HUES6 (cell line): ENCODE measurements around the gene PHF14.
A peak's percentile ranks its signal among the peaks of the same experiment; 100 is the strongest.
"Not testable (repeated sequence)": the region's sequence is repeated elsewhere in the genome, so short reads cannot be mapped to it uniquely, and the experiment has no call there.

Source experiments
- H3K27ac ChIP-seq: 2 replicates; pipeline ENCODE4 v1.7.0; 2013; ENCODE audit warnings: low read depth, mild to moderate bottlenecking, low read length, inconsistent platforms
- H3K27me3 ChIP-seq: 2 replicates; pipeline ENCODE4 v1.6.1; 2013; ENCODE audit warnings: low read length; ENCODE audit not compliant: control insufficient read depth, insufficient read depth
- H3K36me3 ChIP-seq: 2 replicates; pipeline ENCODE4 v1.6.1; 2013; ENCODE audit warnings: low read length; ENCODE audit not compliant: control insufficient read depth, insufficient read depth
- H3K4me1 ChIP-seq: 2 replicates; pipeline ENCODE4 v1.6.1; 2013; ENCODE audit warnings: low read length; ENCODE audit not compliant: control insufficient read depth, insufficient read depth
- H3K4me3 ChIP-seq: 2 replicates; pipeline ENCODE4 v1.5.1; 2013; ENCODE audit warnings: low read depth, low read length
- H3K9ac ChIP-seq: one replicate; pipeline ENCODE4 v1.6.1; 2013; ENCODE audit warnings: mild to moderate bottlenecking, low read length
- H3K9me3 ChIP-seq: 2 replicates; pipeline ENCODE4 v1.6.1; 2013; ENCODE audit warnings: low read depth, low read length; ENCODE audit not compliant: control insufficient read depth, insufficient read depth

The PHF14 gene

DNA sequence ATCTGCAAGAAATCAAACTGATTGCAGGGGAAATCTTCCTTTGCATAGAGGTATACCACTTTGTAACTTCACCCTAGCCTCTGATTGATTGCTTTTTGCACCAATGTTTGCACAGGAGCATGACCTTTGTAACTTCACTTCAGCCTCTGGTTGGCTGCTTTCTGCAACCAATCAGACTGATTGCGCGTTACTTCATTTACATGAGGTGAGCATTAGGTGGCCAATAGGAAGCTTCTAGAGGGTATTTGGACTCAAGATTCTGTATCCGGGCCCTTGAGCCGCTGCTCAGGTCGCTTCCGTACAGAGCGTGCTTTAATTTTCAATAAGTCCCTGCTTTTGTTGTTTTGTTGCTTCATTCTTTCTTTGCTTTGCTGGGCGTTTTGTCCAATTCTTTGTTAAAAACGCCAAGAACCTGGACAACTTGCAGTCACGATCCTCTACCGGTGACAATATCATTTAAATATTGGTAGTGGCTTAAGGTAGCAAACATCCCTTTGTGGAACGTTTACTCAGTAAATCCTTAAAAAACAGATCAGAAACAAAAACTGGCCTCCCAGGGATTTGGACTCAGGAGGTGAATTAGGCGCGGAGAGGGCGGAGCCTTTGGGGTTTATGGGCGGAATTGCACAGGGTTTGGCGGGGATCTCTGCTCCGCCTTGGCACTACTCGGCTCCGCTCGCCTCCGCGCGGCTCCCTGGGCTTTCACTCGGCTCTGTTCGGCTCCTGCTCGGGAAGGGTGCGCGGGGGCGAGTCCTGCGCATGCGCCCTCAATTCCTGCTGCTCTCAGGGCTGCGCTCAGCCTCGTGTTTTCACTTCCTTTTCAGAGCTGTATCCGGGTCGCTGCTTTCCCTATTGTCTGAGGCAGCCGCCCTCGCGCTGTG is at the start of gene PHF14:
Gene PHF14, plus strand, starts transcription at position 812 of the 881 bp plus-strand sequence. CDS start 452 bp downstream, outside the sequence.
- no peaks in the 10 kb centered on the region for H3K27me3 ChIP-seq
- H3K9me3 ChIP-seq, result no peaks in the 10 kb centered on the region
- peak within 1 kb of the TSS; percentile 91 for H3K27ac ChIP-seq
- H3K36me3 ChIP-seq, result peaks cover 15% of the 10 kb centered on the region
- H3K9ac ChIP-seq, result peak within 1 kb of the TSS; percentile 93
- peaks cover 15% of the 10 kb centered on the region; the same call in 1 of the 2 replicates for H3K4me1 ChIP-seq
- peak within 1 kb of the TSS; percentile 96 for H3K4me3 ChIP-seq

DNA sequence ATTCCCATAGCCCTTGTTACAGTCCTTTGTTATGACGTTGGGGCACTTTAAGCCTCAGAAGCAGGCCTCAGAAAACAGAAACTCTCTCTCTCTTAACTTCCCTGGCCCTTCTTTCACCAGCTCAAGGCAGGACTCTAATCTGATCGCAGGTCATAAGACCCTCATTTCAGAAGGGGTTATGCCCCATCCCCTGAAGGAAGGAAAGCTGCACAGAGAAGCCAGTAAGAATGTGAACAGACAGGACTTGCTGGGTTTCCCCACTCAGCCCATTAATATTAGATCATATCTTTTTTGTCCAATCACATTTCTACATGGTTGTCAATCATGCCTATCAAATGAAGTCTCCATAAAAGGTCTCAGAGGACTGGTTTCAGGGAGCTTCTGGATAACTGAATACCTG is 49.3 kb upstream of the PHF14 start:
- no peaks in the 10 kb centered on the region for H3K36me3 ChIP-seq
- H3K9me3 ChIP-seq, result no peaks in the 10 kb centered on the region
- no peak overlapping the region for H3K4me3 ChIP-seq
- H3K4me1 ChIP-seq, result peaks cover 3% of the 10 kb centered on the region; the same call in 1 of the 2 replicates
- H3K27ac ChIP-seq, result no peak overlapping the region
- no peaks in the 10 kb centered on the region for H3K27me3 ChIP-seq
- H3K9ac ChIP-seq, result no peak overlapping the region

DNA sequence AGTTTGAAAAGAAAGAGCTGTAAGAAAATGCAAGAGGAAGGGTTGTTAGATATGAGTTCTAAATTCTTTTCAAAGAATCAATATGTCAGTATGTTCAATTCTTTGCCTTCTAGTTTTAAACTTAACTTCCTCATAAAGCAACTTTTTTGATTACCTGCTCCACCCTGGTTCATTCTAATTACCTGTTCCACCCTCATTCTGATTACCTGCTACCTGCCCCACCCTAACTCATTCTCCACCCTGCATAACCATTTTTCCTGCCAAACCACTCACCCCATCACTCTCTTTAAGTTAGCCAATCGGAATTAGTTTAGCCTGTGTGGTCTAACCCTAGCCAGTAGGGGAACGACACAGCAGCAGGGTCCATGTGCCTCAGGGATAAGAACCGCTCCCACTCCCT is 45.5 kb upstream of the PHF14 start:
- not testable (repeated sequence) for H3K9me3 ChIP-seq, H3K27me3 ChIP-seq, H3K27ac ChIP-seq, H3K4me3 ChIP-seq, H3K9ac ChIP-seq
- H3K4me1 ChIP-seq, result peaks cover 20% of the 10 kb centered on the region
- peaks cover 13% of the 10 kb centered on the region for H3K36me3 ChIP-seq

DNA sequence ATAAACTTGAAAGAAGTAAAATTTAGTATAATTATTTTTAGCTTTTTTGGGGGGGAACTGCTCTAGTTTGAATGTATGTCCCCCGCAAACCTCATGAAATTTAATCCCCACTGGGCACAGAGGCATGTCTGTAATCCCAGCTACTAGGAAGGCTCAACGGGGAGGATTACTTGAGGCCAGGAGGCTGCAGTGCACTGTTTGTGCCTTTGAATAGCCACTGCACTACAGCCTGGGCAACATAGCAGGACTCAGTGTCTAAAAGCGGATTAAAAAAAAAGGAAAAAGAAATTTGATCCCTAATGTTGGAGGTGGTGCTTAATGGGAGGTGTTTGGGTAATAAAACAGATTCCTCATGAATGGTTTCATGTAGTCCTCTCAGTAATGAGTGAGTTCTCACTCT is 43.1 kb upstream of the PHF14 start:
- H3K4me3 ChIP-seq, result no peak overlapping the region
- H3K36me3 ChIP-seq, result peaks cover 33% of the 10 kb centered on the region
- no peak overlapping the region for H3K27ac ChIP-seq
- peaks cover 23% of the 10 kb centered on the region for H3K4me1 ChIP-seq
- H3K9me3 ChIP-seq, result no peaks in the 10 kb centered on the region
- H3K9ac ChIP-seq, result no peak overlapping the region
- H3K27me3 ChIP-seq, result no peaks in the 10 kb centered on the region

- peaks cover 25% of the 10 kb centered on the region for H3K4me1 ChIP-seq
- no peak overlapping the region for H3K4me3 ChIP-seq
- peaks cover 39% of the 10 kb centered on the region for H3K36me3 ChIP-seq
- no peak overlapping the region for H3K27ac ChIP-seq
- no peak overlapping the region for H3K9ac ChIP-seq
- no peaks in the 10 kb centered on the region for H3K27me3 ChIP-seq
- H3K9me3 ChIP-seq, result no peaks in the 10 kb centered on the region
Observed at GRCh38 chr7:10931161-10931560, 42.5 kb upstream of the PHF14 start.

- Histone ChIP-seq H3K36me3 (peaks cover 57% of the 10 kb centered on the region), H3K4me3 (no peak overlapping the region), H3K27me3 (no peaks in the 10 kb centered on the region), H3K27ac (no peak overlapping the region), H3K9me3 (no peaks in the 10 kb centered on the region), H3K4me1 (peaks cover 25% of the 10 kb centered on the region), H3K9ac (no peak overlapping the region)
Observed at GRCh38 chr7:10934292-10934691, 39.4 kb upstream of the PHF14 start.

DNA sequence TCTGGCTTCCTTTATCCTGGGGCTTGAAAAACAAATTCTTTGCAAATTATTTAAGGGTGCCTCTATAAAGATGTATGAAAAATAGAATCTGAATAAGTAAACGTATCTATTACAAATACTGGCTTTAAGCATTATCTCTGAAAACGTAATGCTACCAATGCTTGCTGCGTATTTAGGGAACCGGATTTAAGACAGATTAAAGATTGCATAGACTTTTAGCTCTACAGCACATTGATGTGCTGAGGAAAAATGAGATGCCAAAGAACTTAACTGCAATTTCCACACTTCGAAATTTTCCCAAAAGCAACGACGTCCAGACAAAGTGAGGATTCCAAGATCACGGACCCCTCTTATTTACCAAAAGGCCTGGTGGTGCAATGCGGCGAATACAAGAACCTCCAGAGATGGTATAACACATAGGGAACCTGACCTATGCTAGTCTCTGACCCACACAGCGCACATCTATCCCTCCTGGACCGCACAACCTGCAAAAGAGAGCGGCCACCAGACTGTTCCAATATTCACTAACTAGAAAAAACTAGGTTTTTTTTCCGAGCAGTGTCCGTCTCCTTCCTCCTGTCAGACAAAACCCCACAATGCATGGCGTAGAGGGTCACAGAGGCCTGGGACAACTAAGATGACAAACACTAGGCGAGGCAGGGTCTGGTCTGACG is 34.3 kb upstream of the PHF14 start:
- Histone ChIP-seq H3K27ac (peak overlapping the region; percentile 100), H3K9ac (peak overlapping the region; percentile 99), H3K4me3 (peak overlapping the region; percentile 95), H3K4me1 (peaks cover 10% of the 10 kb centered on the region; the same call in 1 of the 2 replicates), H3K9me3 (no peaks in the 10 kb centered on the region), H3K36me3 (peaks cover 32% of the 10 kb centered on the region), H3K27me3 (no peaks in the 10 kb centered on the region)

GRCh38 chr7:10939911-10940703 is 33.6 kb upstream of the PHF14 start:
- Histone ChIP-seq H3K9me3 (no peaks in the 10 kb centered on the region), H3K9ac (peak overlapping the region; percentile 99), H3K4me3 (peak overlapping the region; percentile 95), H3K36me3 (peaks cover 28% of the 10 kb centered on the region), H3K4me1 (peaks cover 10% of the 10 kb centered on the region; the same call in 1 of the 2 replicates), H3K27ac (peak overlapping the region; percentile 100), H3K27me3 (no peaks in the 10 kb centered on the region)

DNA sequence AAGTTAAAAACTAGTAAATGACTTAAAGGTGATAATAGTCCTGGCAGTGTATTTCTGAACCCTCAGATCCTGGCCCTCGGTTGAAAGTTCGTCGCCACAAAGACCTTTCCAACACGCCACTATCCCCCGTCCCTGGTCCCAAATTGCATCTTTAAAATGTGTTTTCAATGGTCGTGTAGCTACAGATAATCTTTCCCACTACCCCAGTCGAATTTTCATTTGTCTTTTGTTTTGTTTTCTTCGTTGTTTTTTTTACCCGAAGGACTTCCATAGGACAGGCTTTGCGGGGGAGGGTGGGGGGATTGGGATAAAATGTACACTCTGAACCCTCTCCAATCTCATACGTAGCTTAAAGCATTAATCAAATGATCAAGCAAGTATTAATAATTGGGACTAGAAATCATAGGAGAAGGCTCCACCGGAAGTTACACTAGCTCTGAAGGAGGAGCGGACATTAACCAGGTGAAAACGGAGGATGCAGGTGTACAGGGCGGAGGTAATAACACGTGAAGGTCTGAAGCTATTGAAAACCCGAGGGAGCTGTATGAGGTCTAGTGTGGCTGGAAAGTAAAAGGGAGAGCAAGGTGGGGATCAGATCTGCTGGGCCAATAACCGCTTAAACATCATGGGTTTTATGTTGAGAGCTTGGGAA is 32.8 kb upstream of the PHF14 start:
- Histone ChIP-seq H3K9ac (peak overlapping the region; percentile 99), H3K4me3 (peak overlapping the region; percentile 95), H3K27ac (peak overlapping the region; percentile 100; the same call in 1 of the 2 replicates), H3K36me3 (peaks cover 21% of the 10 kb centered on the region), H3K27me3 (no peaks in the 10 kb centered on the region), H3K9me3 (no peaks in the 10 kb centered on the region), H3K4me1 (peaks cover 5% of the 10 kb centered on the region; the same call in 1 of the 2 replicates)

- Histone ChIP-seq H3K9ac (no peak overlapping the region), H3K27ac (no peak overlapping the region), H3K4me3 (no peak overlapping the region), H3K36me3 (no peaks in the 10 kb centered on the region), H3K4me1 (no peaks in the 10 kb centered on the region), H3K27me3 (no peaks in the 10 kb centered on the region), H3K9me3 (peaks cover 31% of the 10 kb centered on the region)
Observed at GRCh38 chr7:10950494-10950893, 23.2 kb upstream of the PHF14 start.
